ENCODE results near the gene PPP1R7. TPM values are rescaled to one million over a fixed set of nuclear protein-coding genes. Genes with fewer than 3 reads are reported as not detected.

Gene PPP1R7
- total and polyA plus RNA-seq, 4 donors = 18.0 to 45.8 (median 29.0) TPM

- Histone ChIP-seq H3K4me1 (ENCODE audit: control insufficient read depth in 4 of 4, insufficient read depth in 4 of 4, low read length in 3 of 4) (no peaks in the 10 kb centered on the region), H3K9ac (ENCODE audit: low read depth in 1 of 2, low read length in 2 of 2) (no peak overlapping the region), H3K9me3 (ENCODE audit: control insufficient read depth in 4 of 4, low read length in 3 of 4) (peaks cover 0 to 6% (median 2%) of the 10 kb centered on the region in 4 donors), H3K4me3 (ENCODE audit: low read depth in 1 of 3, low read length in 3 of 3) (no peak overlapping the region), H3K27ac (ENCODE audit: low read depth in 1 of 2, low read length in 2 of 2) (no peak overlapping the region), H3K27me3 (ENCODE audit: control insufficient read depth in 4 of 4, insufficient read depth in 4 of 4, low read length in 3 of 4) (no peaks in the 10 kb centered on the region), H3K36me3 (ENCODE audit: control insufficient read depth in 4 of 4, insufficient read depth in 3 of 4, low read depth in 1 of 4, low read length in 3 of 4) (peaks cover 14 to 42% (median 28%) of the 10 kb centered on the region in 4 donors)
- TF ChIP-seq YY1 (IDR thresholded peaks at IDR 0.05) = no peak
- TF ChIP-seq SP1 (IDR thresholded peaks at IDR 0.05) = no peak
- no peak for TF ChIP-seq FOXA1 (IDR thresholded peaks at IDR 0.05)
- TF ChIP-seq, protein P1, sequence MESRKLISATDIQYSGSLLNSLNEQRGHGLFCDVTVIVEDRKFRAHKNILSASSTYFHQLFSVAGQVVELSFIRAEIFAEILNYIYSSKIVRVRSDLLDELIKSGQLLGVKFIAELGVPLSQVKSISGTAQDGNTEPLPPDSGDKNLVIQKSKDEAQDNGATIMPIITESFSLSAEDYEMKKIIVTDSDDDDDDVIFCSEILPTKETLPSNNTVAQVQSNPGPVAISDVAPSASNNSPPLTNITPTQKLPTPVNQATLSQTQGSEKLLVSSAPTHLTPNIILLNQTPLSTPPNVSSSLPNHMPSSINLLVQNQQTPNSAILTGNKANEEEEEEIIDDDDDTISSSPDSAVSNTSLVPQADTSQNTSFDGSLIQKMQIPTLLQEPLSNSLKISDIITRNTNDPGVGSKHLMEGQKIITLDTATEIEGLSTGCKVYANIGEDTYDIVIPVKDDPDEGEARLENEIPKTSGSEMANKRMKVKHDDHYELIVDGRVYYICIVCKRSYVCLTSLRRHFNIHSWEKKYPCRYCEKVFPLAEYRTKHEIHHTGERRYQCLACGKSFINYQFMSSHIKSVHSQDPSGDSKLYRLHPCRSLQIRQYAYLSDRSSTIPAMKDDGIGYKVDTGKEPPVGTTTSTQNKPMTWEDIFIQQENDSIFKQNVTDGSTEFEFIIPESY (IDR thresholded peaks at IDR 0.05) = no peak
- no peak for TF ChIP-seq JUND (IDR thresholded peaks at IDR 0.05)
- TF ChIP-seq GABPA (IDR thresholded peaks at IDR 0.05 in 1 of 2, conservative IDR thresholded peaks at IDR 0.05 in 1 of 2) = no peak
- no peak for TF ChIP-seq NR2F2 (IDR thresholded peaks at IDR 0.05)
- TF ChIP-seq REST (IDR thresholded peaks at IDR 0.05) = no peak
- TF ChIP-seq, protein P2, sequence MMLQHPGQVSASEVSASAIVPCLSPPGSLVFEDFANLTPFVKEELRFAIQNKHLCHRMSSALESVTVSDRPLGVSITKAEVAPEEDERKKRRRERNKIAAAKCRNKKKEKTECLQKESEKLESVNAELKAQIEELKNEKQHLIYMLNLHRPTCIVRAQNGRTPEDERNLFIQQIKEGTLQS (IDR thresholded peaks at IDR 0.05) = no peak
- no peak for TF ChIP-seq EGR1 (IDR thresholded peaks at IDR 0.05; ENCODE audit: low read depth in 2 of 2)
- no peak for TF ChIP-seq HNF4A (conservative IDR thresholded peaks at IDR 0.05)
- TF ChIP-seq, protein P3, sequence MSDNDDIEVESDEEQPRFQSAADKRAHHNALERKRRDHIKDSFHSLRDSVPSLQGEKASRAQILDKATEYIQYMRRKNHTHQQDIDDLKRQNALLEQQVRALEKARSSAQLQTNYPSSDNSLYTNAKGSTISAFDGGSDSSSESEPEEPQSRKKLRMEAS (IDR thresholded peaks at IDR 0.05) = no peak
- no peak for TF ChIP-seq RXRA (IDR thresholded peaks at IDR 0.05)
- DNase-seq (ENCODE audit: low spot score) = no peak
- 96% methylated on average over 2 of the region's 2 CpGs for WGBS
Observed at GRCh38 chr2:241173557-241173956, 23.3 kb downstream of the PPP1R7 start.

DNA sequence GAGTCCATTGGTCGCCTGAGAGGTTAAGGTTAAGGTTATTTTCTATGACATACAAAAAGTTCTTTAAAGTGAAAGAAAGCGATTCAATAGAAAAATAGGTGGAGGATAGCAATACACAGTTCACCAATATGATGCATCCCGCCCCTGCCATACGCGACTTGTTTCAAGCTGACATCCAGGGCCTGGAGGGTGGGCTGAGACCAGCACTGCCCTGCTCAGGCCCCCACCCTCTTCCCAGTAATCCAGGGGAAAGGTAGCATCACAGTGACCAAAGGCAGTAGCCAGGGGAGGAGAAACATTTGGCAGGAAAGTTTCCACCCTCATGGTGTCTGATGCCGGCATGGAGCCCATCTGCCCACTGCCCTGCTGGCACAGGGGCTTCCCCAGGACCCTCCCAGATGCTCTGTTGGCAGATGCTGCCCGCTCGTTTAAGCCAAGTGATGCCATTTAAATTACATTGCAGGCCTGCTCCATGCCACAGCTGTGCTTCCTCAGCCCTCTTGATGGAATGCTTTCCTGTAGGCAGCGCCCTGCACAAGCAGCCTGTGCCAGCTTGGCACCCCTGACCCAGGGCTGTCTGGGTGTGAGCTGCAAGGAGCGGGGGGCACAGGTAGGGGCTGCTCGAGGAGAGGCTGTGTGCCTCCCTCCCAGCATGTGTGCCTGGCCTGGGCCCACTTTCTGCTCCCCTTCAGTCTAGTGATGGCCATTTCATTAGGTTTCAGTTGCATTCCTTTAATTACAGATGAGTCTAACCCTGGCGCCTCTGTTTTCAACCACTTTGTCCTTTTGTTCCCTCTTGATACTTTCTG is 27.5 kb downstream of the PPP1R7 start:
- H3K36me3 ChIP-seq (ENCODE audit: control insufficient read depth in 4 of 4, insufficient read depth in 3 of 4, low read depth in 1 of 4, low read length in 3 of 4) = peaks cover 2 to 21% (median 16%) of the 10 kb centered on the region in 4 donors
- no peak overlapping the region for H3K4me3 ChIP-seq (ENCODE audit: low read depth in 1 of 3, low read length in 3 of 3)
- H3K27me3 ChIP-seq (ENCODE audit: control insufficient read depth in 4 of 4, insufficient read depth in 4 of 4, low read length in 3 of 4) = no peaks in the 10 kb centered on the region
- no peak overlapping the region for H3K9ac ChIP-seq (ENCODE audit: low read depth in 1 of 2, low read length in 2 of 2)
- no peaks in the 10 kb centered on the region for H3K4me1 ChIP-seq (ENCODE audit: control insufficient read depth in 4 of 4, insufficient read depth in 4 of 4, low read length in 3 of 4)
- WGBS = 98% methylated on average over 12 of the region's 12 CpGs
- no peaks in the 10 kb centered on the region for H3K9me3 ChIP-seq (ENCODE audit: control insufficient read depth in 4 of 4, low read length in 3 of 4)
- DNase-seq (ENCODE audit: low spot score) = no peak
- H3K27ac ChIP-seq (ENCODE audit: low read depth in 1 of 2, low read length in 2 of 2) = no peak overlapping the region
- TF ChIP-seq GABPA (IDR thresholded peaks at IDR 0.05 in 1 of 2, conservative IDR thresholded peaks at IDR 0.05 in 1 of 2) (no peak), SP1 (IDR thresholded peaks at IDR 0.05) (no peak), REST (IDR thresholded peaks at IDR 0.05) (no peak), NR2F2 (IDR thresholded peaks at IDR 0.05) (no peak), RXRA (IDR thresholded peaks at IDR 0.05) (no peak), FOXA1 (IDR thresholded peaks at IDR 0.05) (no peak), TAF1 (conservative IDR thresholded peaks at IDR 0.05) (no peak), YY1 (IDR thresholded peaks at IDR 0.05) (no peak)
- TF ChIP-seq, protein P4, sequence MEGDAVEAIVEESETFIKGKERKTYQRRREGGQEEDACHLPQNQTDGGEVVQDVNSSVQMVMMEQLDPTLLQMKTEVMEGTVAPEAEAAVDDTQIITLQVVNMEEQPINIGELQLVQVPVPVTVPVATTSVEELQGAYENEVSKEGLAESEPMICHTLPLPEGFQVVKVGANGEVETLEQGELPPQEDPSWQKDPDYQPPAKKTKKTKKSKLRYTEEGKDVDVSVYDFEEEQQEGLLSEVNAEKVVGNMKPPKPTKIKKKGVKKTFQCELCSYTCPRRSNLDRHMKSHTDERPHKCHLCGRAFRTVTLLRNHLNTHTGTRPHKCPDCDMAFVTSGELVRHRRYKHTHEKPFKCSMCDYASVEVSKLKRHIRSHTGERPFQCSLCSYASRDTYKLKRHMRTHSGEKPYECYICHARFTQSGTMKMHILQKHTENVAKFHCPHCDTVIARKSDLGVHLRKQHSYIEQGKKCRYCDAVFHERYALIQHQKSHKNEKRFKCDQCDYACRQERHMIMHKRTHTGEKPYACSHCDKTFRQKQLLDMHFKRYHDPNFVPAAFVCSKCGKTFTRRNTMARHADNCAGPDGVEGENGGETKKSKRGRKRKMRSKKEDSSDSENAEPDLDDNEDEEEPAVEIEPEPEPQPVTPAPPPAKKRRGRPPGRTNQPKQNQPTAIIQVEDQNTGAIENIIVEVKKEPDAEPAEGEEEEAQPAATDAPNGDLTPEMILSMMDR (IDR thresholded peaks at IDR 0.05; ENCODE audit: low read depth, low read length, missing input control) = no peak
- TF ChIP-seq, protein P1 (IDR thresholded peaks at IDR 0.05) = no peak

Data from liver (tissue), 9 donors.